ENCODE data around the gene ATP6V0A4.

GRCh38 chr7:138753150-138753518 lies 44.9 kb downstream of the ATP6V0A4 start:
- TF ChIP-seq CTCF (IDR thresholded peaks at IDR 0.05) (no peak), RFX5 (IDR thresholded peaks at IDR 0.05; ENCODE audit: low read length) (no peak), EZH2phosphoT487 (IDR thresholded peaks at IDR 0.05; ENCODE audit: borderline replicate concordance, low read depth) (no peak), TAF1 (IDR thresholded peaks at IDR 0.05; ENCODE audit: borderline replicate concordance, low read depth, low read length) (no peak), RXRA (IDR thresholded peaks at IDR 0.05; ENCODE audit: borderline replicate concordance, low read depth) (no peak), RAD21 (IDR thresholded peaks at IDR 0.05; ENCODE audit: low read length) (no peak), SMC3 (IDR thresholded peaks at IDR 0.05; ENCODE audit: low read depth, low read length) (no peak)
